ENCODE measurements around the gene PARD3. TPM values are rescaled to one million over a fixed set of nuclear protein-coding genes. Genes with fewer than 3 reads are reported as not detected.

The PARD3 gene
- total RNA-seq, 1 experiment from 2014 or later = not detected

- Histone ChIP-seq H3K79me2 (ENCODE audit: low read length) (no peaks in the 10 kb centered on the region), H3K9ac (ENCODE audit: low read length) (no peak overlapping the region), H3K27me3 (ENCODE audit: low read length) (no peaks in the 10 kb centered on the region), H4K20me1 (ENCODE audit: insufficient read depth, low read depth, low read length) (no peaks in the 10 kb centered on the region), H3K27ac (ENCODE audit: low read length) (no peak overlapping the region), H3K4me2 (ENCODE audit: low read depth, low read length, poor library complexity, severe bottlenecking) (no peak overlapping the region), H3K4me3 (ENCODE audit: low read length) (no peak overlapping the region), H2AFZ (ENCODE audit: low read length) (no peak overlapping the region), H3K36me3 (ENCODE audit: insufficient read depth, low read length) (no peaks in the 10 kb centered on the region), H3K9me3 (ENCODE audit: low read length) (no peaks in the 10 kb centered on the region), H3K4me1 (ENCODE audit: low read length) (no peaks in the 10 kb centered on the region), H3K9me2 (replicated peaks; ENCODE audit: insufficient read depth, low read length) (no peaks in the 10 kb centered on the region)
- no peak for DNase-seq
Observed at GRCh38 chr10:34654211-34654610, 160.9 kb downstream of the PARD3 start.

- H2AFZ ChIP-seq (ENCODE audit: low read length) = no peak overlapping the region
- H3K79me2 ChIP-seq (ENCODE audit: low read length) = no peaks in the 10 kb centered on the region
- H3K9me2 ChIP-seq (replicated peaks; ENCODE audit: insufficient read depth, low read length) = no peaks in the 10 kb centered on the region
- no peaks in the 10 kb centered on the region for H3K4me1 ChIP-seq (ENCODE audit: low read length)
- no peak for DNase-seq
- H3K36me3 ChIP-seq (ENCODE audit: insufficient read depth, low read length) = no peaks in the 10 kb centered on the region
- H3K9me3 ChIP-seq (ENCODE audit: low read length) = no peaks in the 10 kb centered on the region
- H3K27ac ChIP-seq (ENCODE audit: low read length) = no peak overlapping the region
- H3K27me3 ChIP-seq (ENCODE audit: low read length) = no peaks in the 10 kb centered on the region
- H3K9ac ChIP-seq (ENCODE audit: low read length) = no peak overlapping the region
- no peak overlapping the region for H3K4me3 ChIP-seq (ENCODE audit: low read length)
- no peak overlapping the region for H3K4me2 ChIP-seq (ENCODE audit: low read depth, low read length, poor library complexity, severe bottlenecking)
- H4K20me1 ChIP-seq (ENCODE audit: insufficient read depth, low read depth, low read length) = no peaks in the 10 kb centered on the region
Observed at GRCh38 chr10:34653530-34653929, 161.6 kb downstream of the PARD3 start.

- no peak for DNase-seq
- no peak overlapping the region for H3K4me2 ChIP-seq (ENCODE audit: low read depth, low read length, poor library complexity, severe bottlenecking)
- no peaks in the 10 kb centered on the region for H3K9me2 ChIP-seq (replicated peaks; ENCODE audit: insufficient read depth, low read length)
- no peaks in the 10 kb centered on the region for H3K27me3 ChIP-seq (ENCODE audit: low read length)
- no peak overlapping the region for H3K9ac ChIP-seq (ENCODE audit: low read length)
- H4K20me1 ChIP-seq (ENCODE audit: insufficient read depth, low read depth, low read length) = no peaks in the 10 kb centered on the region
- H3K27ac ChIP-seq (ENCODE audit: low read length) = no peak overlapping the region
- H3K4me3 ChIP-seq (ENCODE audit: low read length) = no peak overlapping the region
- H2AFZ ChIP-seq (ENCODE audit: low read length) = no peak overlapping the region
- H3K36me3 ChIP-seq (ENCODE audit: insufficient read depth, low read length) = no peaks in the 10 kb centered on the region
- no peaks in the 10 kb centered on the region for H3K79me2 ChIP-seq (ENCODE audit: low read length)
- no peaks in the 10 kb centered on the region for H3K9me3 ChIP-seq (ENCODE audit: low read length)
- no peaks in the 10 kb centered on the region for H3K4me1 ChIP-seq (ENCODE audit: low read length)
Observed at GRCh38 chr10:34651416-34652195, 163.5 kb downstream of the PARD3 start.

GRCh38 chr10:34650156-34650555, 164.9 kb downstream of the PARD3 start:
- H4K20me1 ChIP-seq (ENCODE audit: insufficient read depth, low read depth, low read length) = no peaks in the 10 kb centered on the region
- H3K36me3 ChIP-seq (ENCODE audit: insufficient read depth, low read length) = no peaks in the 10 kb centered on the region
- no peak overlapping the region for H3K9ac ChIP-seq (ENCODE audit: low read length)
- no peak overlapping the region for H3K4me2 ChIP-seq (ENCODE audit: low read depth, low read length, poor library complexity, severe bottlenecking)
- H3K4me1 ChIP-seq (ENCODE audit: low read length) = no peaks in the 10 kb centered on the region
- H3K9me2 ChIP-seq (replicated peaks; ENCODE audit: insufficient read depth, low read length) = no peaks in the 10 kb centered on the region
- no peak overlapping the region for H3K4me3 ChIP-seq (ENCODE audit: low read length)
- no peak overlapping the region for H2AFZ ChIP-seq (ENCODE audit: low read length)
- H3K79me2 ChIP-seq (ENCODE audit: low read length) = no peaks in the 10 kb centered on the region
- no peak for DNase-seq
- no peaks in the 10 kb centered on the region for H3K9me3 ChIP-seq (ENCODE audit: low read length)
- no peaks in the 10 kb centered on the region for H3K27me3 ChIP-seq (ENCODE audit: low read length)
- no peak overlapping the region for H3K27ac ChIP-seq (ENCODE audit: low read length)

GRCh38 chr10:34649385-34649784, 165.7 kb downstream of the PARD3 start:
- Histone ChIP-seq H3K9ac (ENCODE audit: low read length) (no peak overlapping the region), H3K4me1 (ENCODE audit: low read length) (no peaks in the 10 kb centered on the region), H3K9me2 (replicated peaks; ENCODE audit: insufficient read depth, low read length) (no peaks in the 10 kb centered on the region), H3K9me3 (ENCODE audit: low read length) (no peaks in the 10 kb centered on the region), H3K4me2 (ENCODE audit: low read depth, low read length, poor library complexity, severe bottlenecking) (no peak overlapping the region), H4K20me1 (ENCODE audit: insufficient read depth, low read depth, low read length) (no peaks in the 10 kb centered on the region), H3K27me3 (ENCODE audit: low read length) (no peaks in the 10 kb centered on the region), H3K79me2 (ENCODE audit: low read length) (no peaks in the 10 kb centered on the region), H2AFZ (ENCODE audit: low read length) (no peak overlapping the region), H3K36me3 (ENCODE audit: insufficient read depth, low read length) (no peaks in the 10 kb centered on the region), H3K4me3 (ENCODE audit: low read length) (no peak overlapping the region), H3K27ac (ENCODE audit: low read length) (no peak overlapping the region)
- DNase-seq = no peak

GRCh38 chr10:34648919-34649318, 166.2 kb downstream of the PARD3 start:
- Histone ChIP-seq H2AFZ (ENCODE audit: low read length) (no peak overlapping the region), H3K9ac (ENCODE audit: low read length) (no peak overlapping the region), H3K4me1 (ENCODE audit: low read length) (no peaks in the 10 kb centered on the region), H3K9me3 (ENCODE audit: low read length) (no peaks in the 10 kb centered on the region), H3K79me2 (ENCODE audit: low read length) (no peaks in the 10 kb centered on the region), H3K36me3 (ENCODE audit: insufficient read depth, low read length) (no peaks in the 10 kb centered on the region), H3K27me3 (ENCODE audit: low read length) (no peaks in the 10 kb centered on the region), H4K20me1 (ENCODE audit: insufficient read depth, low read depth, low read length) (no peaks in the 10 kb centered on the region), H3K4me2 (ENCODE audit: low read depth, low read length, poor library complexity, severe bottlenecking) (no peak overlapping the region), H3K4me3 (ENCODE audit: low read length) (no peak overlapping the region), H3K27ac (ENCODE audit: low read length) (no peak overlapping the region), H3K9me2 (replicated peaks; ENCODE audit: insufficient read depth, low read length) (no peaks in the 10 kb centered on the region)
- no peak for DNase-seq

GRCh38 chr10:34647875-34648865, 166.9 kb downstream of the PARD3 start:
- no peaks in the 10 kb centered on the region for H4K20me1 ChIP-seq (ENCODE audit: insufficient read depth, low read depth, low read length)
- no peak overlapping the region for H3K9ac ChIP-seq (ENCODE audit: low read length)
- H3K36me3 ChIP-seq (ENCODE audit: insufficient read depth, low read length) = no peaks in the 10 kb centered on the region
- no peaks in the 10 kb centered on the region for H3K9me2 ChIP-seq (replicated peaks; ENCODE audit: insufficient read depth, low read length)
- H3K4me1 ChIP-seq (ENCODE audit: low read length) = no peaks in the 10 kb centered on the region
- no peaks in the 10 kb centered on the region for H3K9me3 ChIP-seq (ENCODE audit: low read length)
- no peak overlapping the region for H3K4me3 ChIP-seq (ENCODE audit: low read length)
- H3K27ac ChIP-seq (ENCODE audit: low read length) = no peak overlapping the region
- no peak overlapping the region for H2AFZ ChIP-seq (ENCODE audit: low read length)
- no peaks in the 10 kb centered on the region for H3K79me2 ChIP-seq (ENCODE audit: low read length)
- DNase-seq = no peak
- no peaks in the 10 kb centered on the region for H3K27me3 ChIP-seq (ENCODE audit: low read length)
- no peak overlapping the region for H3K4me2 ChIP-seq (ENCODE audit: low read depth, low read length, poor library complexity, severe bottlenecking)

GRCh38 chr10:34647160-34647559, 167.9 kb downstream of the PARD3 start:
- H3K4me2 ChIP-seq (ENCODE audit: low read depth, low read length, poor library complexity, severe bottlenecking) = no peak overlapping the region
- no peaks in the 10 kb centered on the region for H3K4me1 ChIP-seq (ENCODE audit: low read length)
- H3K27ac ChIP-seq (ENCODE audit: low read length) = no peak overlapping the region
- no peaks in the 10 kb centered on the region for H3K79me2 ChIP-seq (ENCODE audit: low read length)
- no peaks in the 10 kb centered on the region for H4K20me1 ChIP-seq (ENCODE audit: insufficient read depth, low read depth, low read length)
- H3K9me3 ChIP-seq (ENCODE audit: low read length) = no peaks in the 10 kb centered on the region
- H3K36me3 ChIP-seq (ENCODE audit: insufficient read depth, low read length) = no peaks in the 10 kb centered on the region
- no peaks in the 10 kb centered on the region for H3K27me3 ChIP-seq (ENCODE audit: low read length)
- H3K9ac ChIP-seq (ENCODE audit: low read length) = no peak overlapping the region
- no peak for DNase-seq
- no peaks in the 10 kb centered on the region for H3K9me2 ChIP-seq (replicated peaks; ENCODE audit: insufficient read depth, low read length)
- H3K4me3 ChIP-seq (ENCODE audit: low read length) = no peak overlapping the region
- no peak overlapping the region for H2AFZ ChIP-seq (ENCODE audit: low read length)
